Stimulated activated CD4-positive, alpha-beta T cell treated with anti-CD3 and anti-CD28 coated beads, Interleukin-1b, Interleukin-23, amount 100 ng/mL, for 24 hours (primary cell): ENCODE measurements around the gene SLC6A6.
"Not testable (repeated sequence)": the region's sequence is repeated elsewhere in the genome, so short reads cannot be mapped to it uniquely, and the experiment has no call there.

Experiments used
- DNase-seq, 4 experiments: peaks; one replicate each; pipeline ENCODE4 v3.0.0-alpha.2; 2020; ENCODE audit warnings: low read depth in 4 of 4, low spot score in 1 of 4

Gene SLC6A6

GRCh38 chr3:14397531-14397930 lies 4.9 kb upstream of the SLC6A6 start:
- DNase-seq, result no peak

GRCh38 chr3:14397940-14398796 lies 4.2 kb upstream of the SLC6A6 start:
- no peak for DNase-seq

DNA sequence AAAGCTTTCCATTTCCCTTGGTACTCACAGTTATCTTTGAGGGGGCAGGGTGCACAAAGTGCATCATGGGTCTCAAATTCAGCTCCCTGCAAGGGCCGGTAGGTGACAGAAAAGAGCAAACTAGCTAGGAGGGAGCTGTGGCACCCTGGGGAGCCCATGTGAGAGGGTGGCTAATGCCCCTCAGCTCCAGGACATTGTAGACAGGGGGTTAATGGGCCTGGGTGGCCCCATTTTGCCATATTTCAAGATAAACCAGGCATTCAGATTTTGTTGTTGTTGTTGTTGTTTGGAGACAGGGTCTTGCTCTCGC lies 3.7 kb upstream of the SLC6A6 start:
- no peak for DNase-seq

DNA sequence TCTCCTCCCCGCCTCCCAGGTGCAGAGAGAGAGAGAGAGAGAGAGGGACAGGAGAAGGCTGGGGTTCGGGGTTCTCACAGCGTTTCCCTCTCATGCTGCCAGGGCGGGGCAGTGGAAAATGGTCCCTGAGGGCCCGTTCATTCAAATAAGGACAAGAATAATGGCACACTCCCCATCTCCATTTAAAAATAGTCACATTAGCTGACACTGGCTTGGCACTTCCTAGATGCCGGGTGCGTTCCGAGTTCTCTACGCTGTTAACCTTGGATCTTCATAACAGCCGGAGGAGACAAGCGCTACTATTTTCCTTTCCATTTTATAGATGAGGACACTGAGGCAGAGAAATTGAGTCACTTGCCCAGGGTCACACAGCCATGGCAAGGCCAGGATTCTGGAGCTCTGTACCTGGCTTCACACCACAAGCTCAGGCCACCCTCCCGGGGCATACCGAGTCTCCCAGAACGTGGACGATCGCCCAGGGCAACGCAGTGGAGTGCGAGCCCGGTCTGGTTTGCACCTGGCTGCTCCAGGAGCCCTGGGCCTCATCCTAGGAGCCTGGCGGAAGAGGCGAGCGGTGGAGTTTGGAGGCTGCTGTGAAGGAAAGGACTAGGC lies 608 bp upstream of the SLC6A6 start:
- no peak for DNase-seq

GRCh38 chr3:14403619-14404155 lies 1.3 kb downstream of the SLC6A6 start:
- DNase-seq, result no peak

DNA sequence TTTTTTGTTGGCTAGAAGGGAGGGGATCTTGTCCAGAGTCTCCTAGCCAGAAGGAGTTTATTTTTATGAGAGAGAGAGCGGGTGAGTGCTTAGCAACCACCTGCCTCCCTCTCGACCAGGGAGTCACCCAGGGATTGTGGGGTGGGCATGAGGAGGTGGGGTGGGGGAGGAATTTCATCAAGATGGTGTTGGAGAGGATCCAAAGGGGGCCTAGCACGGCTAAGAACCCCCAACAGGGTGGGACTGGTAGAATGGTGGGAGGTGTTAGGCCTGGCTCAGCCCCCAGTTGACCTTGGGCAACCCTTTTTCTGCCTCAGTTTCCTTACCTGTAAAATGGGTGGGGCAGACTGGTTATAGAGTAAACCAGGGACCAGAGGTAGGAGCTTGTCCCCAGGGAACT lies 1.8 kb downstream of the SLC6A6 start:
- no peak for DNase-seq

DNA sequence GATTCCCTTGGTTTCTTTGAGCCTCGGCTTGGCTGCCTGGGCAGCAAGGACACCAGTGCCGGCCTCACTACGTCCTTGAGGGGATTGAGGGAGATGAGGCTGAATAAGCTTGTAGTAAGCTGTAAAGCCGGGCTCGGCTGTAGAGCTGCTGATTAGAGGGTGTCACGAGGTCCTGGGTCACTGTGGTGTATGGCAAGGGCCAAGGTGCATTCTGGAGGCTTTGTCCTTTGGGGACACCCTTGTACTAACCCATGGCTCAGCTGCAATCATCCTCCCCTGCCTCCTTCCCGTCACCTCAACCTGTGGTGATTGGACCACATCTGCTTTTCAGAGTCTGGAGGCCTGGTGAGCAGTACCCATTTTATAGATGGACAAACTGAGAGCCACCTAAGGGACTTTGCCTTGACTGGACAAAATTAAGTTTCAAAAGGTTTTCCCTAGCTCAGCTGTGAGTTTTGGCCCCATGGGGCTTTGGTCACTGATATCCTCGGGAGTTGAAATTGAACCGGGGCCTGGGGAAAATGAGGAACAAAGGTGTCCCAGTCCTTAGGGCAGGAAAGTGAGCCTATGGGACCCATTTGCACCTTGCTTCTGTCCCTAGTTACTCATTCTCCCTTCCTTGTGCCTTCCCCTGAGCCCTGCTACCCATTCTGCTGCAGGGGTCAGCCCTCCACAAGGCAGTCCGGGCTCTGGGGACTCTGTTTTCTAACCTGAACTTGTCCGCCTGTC lies 2.4 kb downstream of the SLC6A6 start:
- DNase-seq, result no peak

- no peak for DNase-seq
Observed at GRCh38 chr3:14405360-14406238, 3.2 kb downstream of the SLC6A6 start.

DNA sequence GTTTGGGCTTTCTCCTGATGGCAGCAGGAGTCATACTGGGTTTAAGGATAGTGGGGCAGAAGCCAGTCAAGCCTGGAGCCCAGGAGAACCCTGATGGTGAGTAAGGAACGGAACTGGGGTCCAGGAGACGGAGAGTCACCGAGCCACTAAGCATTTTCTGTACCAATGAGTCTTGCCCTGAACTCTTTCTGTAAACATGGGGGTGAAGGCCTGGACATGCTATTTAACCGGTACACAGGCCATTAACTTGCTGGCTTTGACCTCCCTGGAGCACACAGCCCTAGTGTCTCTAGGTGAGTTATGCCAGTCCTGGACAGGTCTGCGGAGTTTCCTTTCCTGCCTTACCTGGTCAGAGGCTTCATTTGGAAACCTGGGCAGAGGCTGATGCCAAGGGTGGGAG lies 3.9 kb downstream of the SLC6A6 start:
- DNase-seq, result no peak

GRCh38 chr3:14406766-14407165 lies 4.4 kb downstream of the SLC6A6 start:
- no peak for DNase-seq

GRCh38 chr3:14407203-14407602 lies 4.8 kb downstream of the SLC6A6 start:
- no peak for DNase-seq

DNA sequence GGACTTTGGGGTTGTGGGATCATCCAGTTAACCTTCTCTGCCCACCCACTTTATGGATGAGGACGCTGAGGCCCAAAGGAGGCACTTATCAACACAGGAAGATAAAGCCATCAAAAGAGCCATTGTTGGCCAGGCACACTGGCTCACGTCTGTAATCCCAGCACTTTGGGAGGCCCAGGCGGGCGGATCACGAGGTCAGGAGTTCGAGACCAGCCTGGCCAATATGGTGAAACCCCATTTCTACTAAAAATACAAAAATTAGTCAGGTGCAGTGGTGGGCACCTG lies 7.3 kb downstream of the SLC6A6 start:
- DNase-seq, result not testable (repeated sequence)

GRCh38 chr3:14410106-14410502 lies 7.7 kb downstream of the SLC6A6 start:
- DNase-seq, result no peak

GRCh38 chr3:14410503-14411165 lies 8.2 kb downstream of the SLC6A6 start:
- no peak for DNase-seq

GRCh38 chr3:14411166-14411526 lies 8.7 kb downstream of the SLC6A6 start:
- no peak for DNase-seq

DNA sequence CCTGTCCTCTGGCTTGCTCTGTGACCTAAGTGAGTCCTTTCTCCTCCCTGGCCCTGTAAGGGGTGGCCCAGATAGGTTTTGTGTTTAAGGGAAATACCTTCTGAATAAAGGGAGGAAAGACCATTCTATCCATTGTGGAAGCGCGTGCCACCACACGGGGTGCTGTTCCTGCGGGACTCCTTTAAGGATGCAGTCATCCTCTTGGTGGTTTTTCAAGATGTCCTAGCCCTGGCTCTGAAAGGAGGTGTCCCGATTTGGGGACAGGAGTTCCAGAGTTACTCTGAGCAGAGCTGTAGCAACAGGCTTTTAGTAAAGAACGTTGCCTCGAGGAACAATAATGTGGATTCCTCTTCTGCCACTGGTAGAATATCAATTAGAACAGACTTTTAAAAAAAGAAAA lies 9.6 kb downstream of the SLC6A6 start:
- no peak for DNase-seq

DNA sequence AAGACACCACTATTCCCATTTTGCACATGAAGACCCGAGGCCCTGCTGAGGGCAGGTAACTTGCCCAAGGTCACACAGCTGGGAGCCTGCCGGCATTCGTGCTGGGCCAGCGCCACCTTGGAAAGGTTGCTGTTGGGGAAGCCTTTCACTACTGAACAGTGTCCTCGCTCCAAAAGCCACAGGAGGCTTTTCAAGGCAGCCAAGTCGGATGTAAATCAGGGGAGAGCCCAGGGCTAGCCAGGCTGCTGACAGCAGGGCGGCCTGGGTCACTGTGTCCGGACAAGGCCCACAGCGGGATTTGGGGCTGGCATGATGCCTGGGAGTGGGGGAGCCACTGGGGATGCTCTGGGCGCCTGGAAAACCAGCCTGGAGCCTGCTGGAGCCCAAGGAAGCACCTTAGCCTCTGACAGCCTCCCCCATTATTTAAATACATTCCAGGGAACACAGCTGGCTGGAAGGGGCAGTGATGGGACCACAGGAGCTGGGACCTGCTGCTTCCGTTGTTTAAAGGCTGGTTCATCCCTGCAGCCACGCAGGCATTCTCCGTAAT lies 10.5 kb downstream of the SLC6A6 start:
- DNase-seq, result no peak

DNA sequence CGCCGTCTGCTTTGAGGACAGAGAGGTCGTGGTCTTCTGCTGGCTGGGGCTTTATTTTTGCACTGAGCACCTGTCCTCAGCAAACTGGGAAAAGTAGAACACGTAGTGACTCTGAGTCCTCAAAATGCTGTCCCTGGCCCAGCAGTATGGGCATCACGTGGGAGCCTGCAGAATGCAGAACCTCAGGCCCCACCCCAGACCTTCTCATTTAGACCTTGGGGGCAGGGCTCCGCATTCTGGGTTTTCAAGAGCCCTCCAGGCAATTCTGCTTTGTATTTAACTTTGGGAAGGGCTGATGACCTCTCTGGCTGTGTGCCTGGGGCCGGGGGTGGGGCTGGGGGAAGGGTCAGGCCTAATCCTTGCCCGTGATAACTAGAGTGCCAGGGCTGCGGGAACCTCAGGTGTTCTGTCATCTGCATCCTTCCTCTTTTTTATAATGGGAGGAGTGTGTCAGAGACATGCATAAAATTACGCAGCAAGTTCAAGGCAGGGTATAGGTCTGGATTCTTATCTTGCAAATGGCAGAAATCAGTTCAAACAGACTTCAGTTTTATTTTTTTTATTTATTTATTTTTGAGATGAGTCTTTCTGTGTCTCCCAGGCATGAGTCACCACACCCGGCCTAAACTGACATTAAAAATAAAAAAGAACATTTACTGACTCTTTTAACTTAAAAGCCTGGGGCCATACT lies 11.1 kb downstream of the SLC6A6 start:
- DNase-seq, result no peak

- DNase-seq, result no peak
Observed at GRCh38 chr3:14414846-14415464, 12.5 kb downstream of the SLC6A6 start.

DNA sequence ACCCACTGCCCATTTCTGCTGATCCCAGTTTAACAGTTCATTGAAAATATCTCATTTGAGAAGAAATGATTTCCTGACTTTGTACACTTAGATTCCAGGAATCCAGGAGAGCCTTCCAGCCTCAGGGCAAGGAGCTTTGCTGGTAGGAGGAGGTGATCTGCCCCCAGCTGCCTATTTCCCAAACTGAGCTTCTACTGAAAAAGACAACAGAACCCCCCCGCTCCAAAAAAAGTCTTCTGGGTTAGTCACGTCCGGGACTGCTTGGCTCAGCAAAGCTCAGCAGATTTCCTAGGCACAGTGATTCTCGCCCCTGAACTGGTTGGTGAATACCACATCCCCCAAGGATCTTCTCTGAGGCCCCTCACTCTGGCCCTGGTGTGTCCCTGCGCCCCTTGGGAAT lies 13.1 kb downstream of the SLC6A6 start:
- no peak for DNase-seq
